Sigmoid colon (tissue), 7 donors: Measurements from ENCODE around the gene NCS1. TPM values are rescaled to one million over a fixed set of nuclear protein-coding genes. Genes with fewer than 3 reads are reported as not detected.

Experiments
- DNase-seq: peaks from one replicate; pipeline ENCODE4 v3.0.0-alpha.2; 2019
- H3K27ac ChIP-seq, 4 donors: fragments of 200-600 bp; sonication (generic); one replicate each; pipeline ENCODE4 v1.5.1; 2016 to 2019; ENCODE audit warnings: mild to moderate bottlenecking in 1 of 4
- H3K27me3 ChIP-seq, 3 donors: fragments of 200-600 bp; sonication (generic); one replicate each; pipeline ENCODE4 v1.5.1; 2019; ENCODE audit warnings: mild to moderate bottlenecking in 1 of 3
- H3K36me3 ChIP-seq, 4 donors: fragments of 200-600 bp; sonication (generic); one replicate each; pipeline ENCODE4 v1.5.1; 2016 to 2019
- H3K4me1 ChIP-seq, 4 donors: fragments of 200-600 bp; sonication (generic); one replicate each; pipeline ENCODE4 v1.5.1; 2017 to 2019
- H3K4me3 ChIP-seq, 4 donors: fragments of 200-600 bp; sonication (generic); one replicate each; pipeline ENCODE4 v1.5.1; 2017 to 2019; ENCODE audit warnings: mild to moderate bottlenecking in 2 of 4, moderate library complexity in 1 of 4
- H3K9me3 ChIP-seq, 4 donors: fragments of 200-600 bp in 3 of 4; sonication (generic) in 3 of 4; one replicate each; pipeline versions ENCODE4 v1.5.1 to v1.6.1; 2013 to 2019
- EP300 ChIP-seq, 4 donors: sonication (generic); formaldehyde crosslinking; IDR thresholded peaks; one replicate each; pipeline ENCODE4 v1.6.1; 2017; ENCODE audit warnings: antibody characterized with exemption in 4 of 4
- POLR2A ChIP-seq, 2 donors: fragments of 450-650 bp; IDR thresholded peaks; one replicate each; pipeline ENCODE4 v1.6.1; 2016; ENCODE audit warnings: antibody characterized with exemption in 2 of 2, mild to moderate bottlenecking in 2 of 2, moderate library complexity in 2 of 2
- POLR2AphosphoS5 ChIP-seq, 4 donors: sonication (generic); formaldehyde crosslinking; IDR thresholded peaks; one replicate each; pipeline ENCODE4 v1.6.1; 2017; ENCODE audit warnings: antibody characterized with exemption in 4 of 4
- WGBS, 2 donors: extraction: QIAGEN DNeasy Blood & Tissue Kit; methylation state at CpG; one replicate each; pipeline ENCODE4 v1.1.7; 2013; 5-methylcytosine and 5-hydroxymethylcytosine counted together
- intact Hi-C: fragments of 100-400 bp; cut with DNase I; formaldehyde crosslinking; loops from one replicate; pipeline ENCODE4 v1.15.1; 2023
- polyA plus RNA-seq, 3 donors: library from polyadenylated mRNA; stranded (reverse); fragments of 200-250 nt; gene quantifications; one replicate each; pipeline ENCODE4 v1.2.3, GENCODE V29; 2013
- total RNA-seq, 4 donors: library from RNA; depleted of rRNA; stranded (reverse); fragments of >200 nt; gene quantifications; one replicate each; pipeline ENCODE4 v1.1.0, GENCODE V29; 2016
- TF ChIP-seq, protein P1 (sequence below), 4 experiments: fragments of 450-650 bp in 3 of 4; fragments of 200-600 bp in 1 of 4; IDR thresholded peaks; one replicate each; pipeline ENCODE4 v1.5.1; 2016 to 2019; ENCODE audit warnings: antibody characterized with exemption in 4 of 4, mild to moderate bottlenecking in 3 of 4, moderate library complexity in 2 of 4
- donor health status: healthy with polysubstance abuse.
- donor health status: Bipolar disorder and iron deficiency.
- donor health status: healthy.

NCS1 gene
- total and polyA plus RNA-seq, 7 donors = 0.69 to 133 (median 78.5) TPM

- intact Hi-C loops = no loop called here
- DNase-seq = no peak
- WGBS, 2 donors = 88 to 96% methylated on average over 3 of the region's 3 CpGs
Measured at GRCh38 chr9:130147910-130148309, 24.3 kb upstream of the NCS1 start.

GRCh38 chr9:130149031-130149430 is 23.2 kb upstream of the NCS1 start:
- Histone ChIP-seq H3K9me3 (no peaks in the 10 kb centered on the region), H3K27me3 (no peaks in the 10 kb centered on the region), H3K27ac (no peak overlapping the region), H3K4me3 (no peak overlapping the region), H3K36me3 (no peaks in the 10 kb centered on the region), H3K4me1 (peaks cover 0 to 16% (median 12%) of the 10 kb centered on the region in 4 donors)
- DNase-seq = no peak
- TF ChIP-seq POLR2A (IDR thresholded peaks at IDR 0.05) = no peak
- TF ChIP-seq, protein P1, sequence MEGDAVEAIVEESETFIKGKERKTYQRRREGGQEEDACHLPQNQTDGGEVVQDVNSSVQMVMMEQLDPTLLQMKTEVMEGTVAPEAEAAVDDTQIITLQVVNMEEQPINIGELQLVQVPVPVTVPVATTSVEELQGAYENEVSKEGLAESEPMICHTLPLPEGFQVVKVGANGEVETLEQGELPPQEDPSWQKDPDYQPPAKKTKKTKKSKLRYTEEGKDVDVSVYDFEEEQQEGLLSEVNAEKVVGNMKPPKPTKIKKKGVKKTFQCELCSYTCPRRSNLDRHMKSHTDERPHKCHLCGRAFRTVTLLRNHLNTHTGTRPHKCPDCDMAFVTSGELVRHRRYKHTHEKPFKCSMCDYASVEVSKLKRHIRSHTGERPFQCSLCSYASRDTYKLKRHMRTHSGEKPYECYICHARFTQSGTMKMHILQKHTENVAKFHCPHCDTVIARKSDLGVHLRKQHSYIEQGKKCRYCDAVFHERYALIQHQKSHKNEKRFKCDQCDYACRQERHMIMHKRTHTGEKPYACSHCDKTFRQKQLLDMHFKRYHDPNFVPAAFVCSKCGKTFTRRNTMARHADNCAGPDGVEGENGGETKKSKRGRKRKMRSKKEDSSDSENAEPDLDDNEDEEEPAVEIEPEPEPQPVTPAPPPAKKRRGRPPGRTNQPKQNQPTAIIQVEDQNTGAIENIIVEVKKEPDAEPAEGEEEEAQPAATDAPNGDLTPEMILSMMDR (IDR thresholded peaks at IDR 0.05) = no peak
- no peak for TF ChIP-seq POLR2AphosphoS5 (IDR thresholded peaks at IDR 0.05)
- TF ChIP-seq EP300 (IDR thresholded peaks at IDR 0.05) = no peak
- 86 to 90% methylated on average over 5 of the region's 5 CpGs for WGBS, 2 donors
- intact Hi-C loops = no loop called here

More at GRCh38 chr9:130147910-130148309, 24.3 kb upstream of the NCS1 start:
- TF ChIP-seq POLR2AphosphoS5 (IDR thresholded peaks at IDR 0.05) = no peak
- no peak for TF ChIP-seq POLR2A (IDR thresholded peaks at IDR 0.05)
- TF ChIP-seq, protein P1 (IDR thresholded peaks at IDR 0.05) = no peak
- no peak for TF ChIP-seq EP300 (IDR thresholded peaks at IDR 0.05)
- no peak overlapping the region for H3K4me3 ChIP-seq
- peaks cover 0 to 27% (median 23%) of the 10 kb centered on the region in 4 donors for H3K4me1 ChIP-seq
- H3K36me3 ChIP-seq = no peaks in the 10 kb centered on the region
- H3K9me3 ChIP-seq = no peaks in the 10 kb centered on the region
- H3K27ac ChIP-seq = no peak overlapping the region
- H3K27me3 ChIP-seq = no peaks in the 10 kb centered on the region

- intact Hi-C loops = no loop called here
- H3K9me3 ChIP-seq = no peaks in the 10 kb centered on the region
- H3K36me3 ChIP-seq = no peaks in the 10 kb centered on the region
- DNase-seq = no peak
- TF ChIP-seq POLR2A (IDR thresholded peaks at IDR 0.05) (no peak), POLR2AphosphoS5 (IDR thresholded peaks at IDR 0.05) (no peak), EP300 (IDR thresholded peaks at IDR 0.05) (no peak)
- TF ChIP-seq, protein P1 (IDR thresholded peaks at IDR 0.05) = no peak
- H3K4me3 ChIP-seq = no peak overlapping the region
- H3K4me1 ChIP-seq = peaks cover 0 to 9% (median 4%) of the 10 kb centered on the region in 4 donors
- 88 to 90% methylated on average over 5 of the region's 5 CpGs for WGBS, 2 donors
- no peak overlapping the region for H3K27ac ChIP-seq
- H3K27me3 ChIP-seq = no peaks in the 10 kb centered on the region
Measured at GRCh38 chr9:130149654-130150286, 22.4 kb upstream of the NCS1 start.

DNA sequence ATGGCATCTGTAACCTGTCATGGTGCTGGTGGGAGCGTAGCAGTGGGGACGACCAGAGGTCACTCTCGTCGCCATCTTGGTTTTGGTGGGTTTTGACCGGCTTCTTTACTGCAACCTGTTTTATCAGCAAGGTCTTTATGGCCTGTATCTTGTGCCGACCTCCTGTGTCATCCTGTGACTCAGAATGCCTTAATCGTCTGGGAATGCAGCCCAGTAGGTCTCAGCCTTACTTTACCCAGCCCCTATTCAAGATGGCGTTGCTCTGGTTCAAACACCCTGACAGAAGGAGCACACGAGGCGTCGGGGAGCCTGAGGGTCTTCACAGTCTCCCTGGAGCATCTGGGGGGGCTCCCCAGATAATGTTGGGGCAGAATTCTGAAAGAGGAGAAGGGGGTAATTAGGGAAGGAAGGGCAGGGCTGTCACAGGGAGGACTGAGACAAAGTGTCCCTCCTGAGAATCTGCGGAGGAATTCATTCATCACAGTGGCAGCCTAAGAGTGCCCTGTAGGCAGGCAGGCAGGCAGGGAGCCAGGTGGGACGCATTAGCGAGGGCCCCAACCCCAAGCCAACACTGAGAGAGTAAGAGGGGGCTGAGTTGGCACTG is 21.3 kb upstream of the NCS1 start:
- peaks cover 0 to 7% (median 0%) of the 10 kb centered on the region in 4 donors for H3K4me1 ChIP-seq
- H3K9me3 ChIP-seq = no peaks in the 10 kb centered on the region
- intact Hi-C loops = no loop called here
- H3K36me3 ChIP-seq = no peaks in the 10 kb centered on the region
- TF ChIP-seq, protein P1 (IDR thresholded peaks at IDR 0.05) = no peak
- TF ChIP-seq POLR2A (IDR thresholded peaks at IDR 0.05) = no peak
- no peak for TF ChIP-seq POLR2AphosphoS5 (IDR thresholded peaks at IDR 0.05)
- TF ChIP-seq EP300 (IDR thresholded peaks at IDR 0.05) = no peak
- DNase-seq = no peak
- H3K27me3 ChIP-seq = no peaks in the 10 kb centered on the region
- no peak overlapping the region for H3K4me3 ChIP-seq
- 80 to 83% methylated on average over 14 of the region's 14 CpGs for WGBS, 2 donors
- peak overlapping the region in 1 of 4 donors; percentile 1 for H3K27ac ChIP-seq
